Mucosa of gallbladder (tissue), 1 donor: ENCODE results near the gene NSA2. TPM values are rescaled to one million over a fixed set of nuclear protein-coding genes. Genes with fewer than 3 reads are reported as not detected.
"Not testable (repeated sequence)": the region's sequence is repeated elsewhere in the genome, so short reads cannot be mapped to it uniquely, and the experiment has no call there.

Experiments used
- DNase-seq: peaks from one replicate; pipeline ENCODE4 v3.0.0-alpha.2; 2020; ENCODE audit warnings: low spot score
- total RNA-seq: library from RNA; stranded (reverse); gene quantifications from one replicate; pipeline ENCODE4 v1.2.1, GENCODE V29; 2021
- donor health status: DM: no; HTN: no; CAD: no.

Gene NSA2
- total RNA-seq = 56.3 TPM

- DNase-seq = peak; percentile 94
Observed at GRCh38 chr5:74766849-74767578, at the start of gene NSA2, which contains the start of gene GFM2. NSA2 (plus strand) TSS chr5:74767249; CDS start chr5:74767361, 112 bp downstream. GFM2 (minus strand) TSS chr5:74767117; CDS start chr5:74763742, 3,375 bp downstream.

- no peak for DNase-seq
Observed at GRCh38 chr5:74717596-74717995, 49.5 kb upstream of the NSA2 start.

- no peak for DNase-seq
Observed at GRCh38 chr5:74722271-74722670, 44.8 kb upstream of the NSA2 start.

- no peak for DNase-seq
Observed at GRCh38 chr5:74725331-74725730, 41.7 kb upstream of the NSA2 start.

GRCh38 chr5:74736759-74737158, 30.3 kb upstream of the NSA2 start:
- DNase-seq = no peak

- DNase-seq = no peak
Observed at GRCh38 chr5:74738406-74738805, 28.6 kb upstream of the NSA2 start.

- not testable (repeated sequence) for DNase-seq
Observed at GRCh38 chr5:74748742-74749141, 18.3 kb upstream of the NSA2 start.

GRCh38 chr5:74761241-74761640, 5.8 kb upstream of the NSA2 start:
- DNase-seq = no peak

GRCh38 chr5:74762599-74762998, 4.5 kb upstream of the NSA2 start:
- DNase-seq = no peak

GRCh38 chr5:74763504-74763903, 3.5 kb upstream of the NSA2 start:
- DNase-seq = no peak

- no peak for DNase-seq
Observed at GRCh38 chr5:74765201-74765600, 1.8 kb upstream of the NSA2 start.

GRCh38 chr5:74765929-74766328, 1.1 kb upstream of the NSA2 start:
- no peak for DNase-seq

- no peak for DNase-seq
Observed at GRCh38 chr5:74766418-74766848, 616 bp upstream of the NSA2 start.

- no peak for DNase-seq
Observed at GRCh38 chr5:74767579-74767913, 497 bp downstream of the NSA2 start.

- DNase-seq = no peak
Observed at GRCh38 chr5:74772359-74772758, 5.3 kb downstream of the NSA2 start.

GRCh38 chr5:74778609-74779008, 11.6 kb downstream of the NSA2 start:
- DNase-seq = no peak

GRCh38 chr5:74786851-74787250, 19.8 kb downstream of the NSA2 start:
- DNase-seq = no peak

GRCh38 chr5:74787424-74787823, 20.4 kb downstream of the NSA2 start:
- no peak for DNase-seq

- DNase-seq = not testable (repeated sequence)
Observed at GRCh38 chr5:74791669-74792068, 24.6 kb downstream of the NSA2 start.

- no peak for DNase-seq
Observed at GRCh38 chr5:74798977-74799911, 32.2 kb downstream of the NSA2 start.

- DNase-seq = no peak
Observed at GRCh38 chr5:74801197-74801596, 34.1 kb downstream of the NSA2 start.

GRCh38 chr5:74801941-74802340, 34.9 kb downstream of the NSA2 start:
- DNase-seq = no peak

GRCh38 chr5:74810915-74811314, 43.9 kb downstream of the NSA2 start:
- DNase-seq = no peak
